K562 (cell line): ENCODE data around the gene UBE2U. TPM values are rescaled to one million over a fixed set of nuclear protein-coding genes. Genes with fewer than 3 reads are reported as not detected.
"Not testable (repeated sequence)": the region's sequence is repeated elsewhere in the genome, so short reads cannot be mapped to it uniquely, and the experiment has no call there.

ENCODE experiments used
- ATAC-seq: fragments of 200-7000 bp; cut with Tn5 transposase; 3 replicates; pipeline ENCODE4 v1.9.1; 2020; ENCODE audit warnings: moderate library complexity
- BruUV-seq: library from RNA; stranded (reverse); fragments of 400-500 nt; replicated peaks from 2 replicates; lab custom pipeline; 2021; lab: Mats Ljungman, UMichigan
- CTCF ChIA-PET: fragments of 300-600 bp; formaldehyde crosslinking; extraction: SDS; loops from one replicate; lab custom pipeline; 2021; ENCODE audit warnings: low intra/inter-chr PET ratio; lab: Yijun Ruan, JAX
- POLR2A ChIA-PET: fragments of 300-600, 350-650 bp; sonication (Branson Sonifier 250); formaldehyde crosslinking; extraction: SDS; loops from one replicate; lab custom pipeline; 2021; ENCODE audit warnings: antibody characterized with exemption, inconsistent platforms; lab: Yijun Ruan, JAX
- DNase-seq, 4 experiments: peaks; one replicate each; pipeline versions ENCODE4 v3.0.0 to v3.0.0-alpha.2; 2011 to 2018; ENCODE audit warnings: low spot score in 3 of 4, mixed read lengths in 3 of 4; ENCODE audit errors: extremely low read depth in 1 of 4
- FAIRE-seq: peaks from 2 replicates; lab custom pipeline; 2011; peaks lifted over from hg19 to GRCh38; lab: Jason Lieb, UNC
- H2AFZ ChIP-seq: 2 replicates; pipeline ENCODE4 v1.6.0; 2011; ENCODE audit warnings: low read depth, low read length, control low read depth, inconsistent platforms
- H3K27ac ChIP-seq: fragments of 200-600 bp; 3 replicates; pipeline ENCODE4 v1.8.0; 2011; ENCODE audit warnings: low read depth, mild to moderate bottlenecking, control low read depth, inconsistent platforms, low read length, moderate library complexity, mixed read lengths; ENCODE audit errors: extremely low read depth
- H3K27me3 ChIP-seq, 2 experiments: fragments of 300-600 bp in 1 of 2; 2 replicates in 1 of 2; 3 replicates in 1 of 2; pipeline versions ENCODE4 v1.6.0 to v1.8.0; 2011; ENCODE audit warnings: inconsistent platforms in 2 of 2, low read length in 2 of 2, mild to moderate bottlenecking in 1 of 2, mixed read lengths in 1 of 2, moderate library complexity in 1 of 2; ENCODE audit not compliant: control insufficient read depth in 2 of 2, insufficient read depth in 2 of 2
- H3K36me3 ChIP-seq: fragments of 300-600 bp; 3 replicates; pipeline ENCODE4 v1.8.0; 2011; ENCODE audit warnings: mild to moderate bottlenecking, low read length, inconsistent platforms; ENCODE audit not compliant: control insufficient read depth, insufficient read depth
- H3K4me1 ChIP-seq, 2 experiments: fragments of 200-600 bp in 1 of 2; replicated peaks in 1 of 2; 2 replicates in 1 of 2; 3 replicates in 1 of 2; pipeline versions ENCODE4 v1.5.1 to v1.8.0; 2011; ENCODE audit warnings: inconsistent platforms in 2 of 2, low read length in 2 of 2, mild to moderate bottlenecking in 1 of 2, mixed read lengths in 1 of 2, moderate library complexity in 1 of 2; ENCODE audit not compliant: control insufficient read depth in 2 of 2, insufficient read depth in 2 of 2
- H3K4me2 ChIP-seq: 2 replicates; pipeline ENCODE4 v1.6.1; 2011; ENCODE audit warnings: low read length, control low read depth, inconsistent platforms, mixed read lengths; ENCODE audit not compliant: insufficient read depth
- H3K4me3 ChIP-seq: fragments of 200-600 bp; sonication (generic), shearing (Covaris generic); 2 replicates; pipeline ENCODE4 v1.5.1; 2016; ENCODE audit warnings: control low read depth, inconsistent platforms
- H3K79me2 ChIP-seq: fragments of 200-600 bp; 3 replicates; pipeline ENCODE4 v1.8.0; 2011; ENCODE audit warnings: low read length, inconsistent platforms; ENCODE audit not compliant: control insufficient read depth, insufficient read depth
- H3K9ac ChIP-seq, 2 experiments: 2 replicates each; pipeline versions ENCODE4 v1.6.0 to v1.6.1; 2011; ENCODE audit warnings: low read depth in 2 of 2, low read length in 2 of 2, control low read depth in 1 of 2, inconsistent platforms in 1 of 2, mild to moderate bottlenecking in 1 of 2, mixed read lengths in 1 of 2; ENCODE audit not compliant: insufficient read depth in 1 of 2
- H3K9me1 ChIP-seq: one replicate; pipeline ENCODE4 v1.6.0; 2011; ENCODE audit warnings: inconsistent platforms, mild to moderate bottlenecking, low read length, moderate library complexity; ENCODE audit not compliant: control insufficient read depth, insufficient read depth
- H3K9me3 ChIP-seq: replicated peaks from 2 replicates; pipeline ENCODE4 v1.5.1; 2011; ENCODE audit warnings: low read depth, low read length, inconsistent platforms; ENCODE audit not compliant: control insufficient read depth, insufficient read depth
- H4K20me1 ChIP-seq: replicated peaks from 2 replicates; pipeline ENCODE4 v1.6.1; 2011; ENCODE audit warnings: low read length, inconsistent platforms, mixed read lengths; ENCODE audit not compliant: control insufficient read depth, insufficient read depth
- CLOCK ChIP-seq: fragments of 250-450 bp; sonication (Bioruptor Pico); IDR thresholded peaks from 2 replicates; pipeline ENCODE4 v1.4.0; 2020; ENCODE audit warnings: mild to moderate bottlenecking, moderate library complexity, borderline replicate concordance
- FOXK1 ChIP-seq: sonication (generic); formaldehyde crosslinking; IDR thresholded peaks from 2 replicates; pipeline ENCODE4 v1.8.0; 2022; ENCODE audit warnings: missing genetic modification reagents, mild to moderate bottlenecking, borderline replicate concordance
- SIN3A ChIP-seq, 2 experiments: fragments of 150-350 bp in 1 of 2; IDR thresholded peaks; 2 replicates each; pipeline ENCODE4 v1.6.1; 2011 to 2016; ENCODE audit warnings: borderline replicate concordance in 2 of 2, low read depth in 2 of 2, low read length in 2 of 2, mild to moderate bottlenecking in 2 of 2, moderate library complexity in 2 of 2; ENCODE audit not compliant: control insufficient read depth in 1 of 2
- SMAD2 ChIP-seq: fragments of 150-350 bp; IDR thresholded peaks from 2 replicates; pipeline ENCODE4 v1.6.1; 2014; ENCODE audit warnings: low read depth, mild to moderate bottlenecking, low read length
- ZFP30 ChIP-seq: fragments of 250-450 bp; sonication (Bioruptor Pico); IDR thresholded peaks from 2 replicates; pipeline ENCODE4 v1.8.0; 2022; ENCODE audit warnings: moderate library complexity, mild to moderate bottlenecking, inconsistent platforms, borderline replicate concordance
- WGBS: fragments of 100-300 bp; shearing (Covaris generic); methylation state at CpG from one replicate; pipeline ENCODE4 v1.1.6; 2016; ENCODE audit warnings: low coverage, mixed read lengths; ENCODE audit not compliant: insufficient coverage; ENCODE audit errors: missing lambda C conversion rate; 5-methylcytosine and 5-hydroxymethylcytosine counted together
- in situ Hi-C: fragments of 300-500 bp; cut with MboI; formaldehyde crosslinking; loops from 4 replicates; pipeline ENCODE4 v1.15.0; 2018; ENCODE audit warnings: inconsistent platforms, mixed read lengths
- intact Hi-C: fragments of 100-400 bp; cut with micrococcal nuclease; formaldehyde crosslinking; loops from 2 replicates; pipeline ENCODE4 v1.14.2; 2022
- polyA plus RNA-seq, 8 experiments: library from polyadenylated mRNA; depleted of rRNA in 4 of 8; stranded (reverse) in 5 of 8; unstranded in 3 of 8; fragments of >200 nt; fragmentation: Nextera tagmentation in 2 of 8; fragmentation: Illumina TruSeq in 1 of 8; extraction: Ambion mirVana in 2 of 8; extraction: Trizol in 1 of 8; gene quantifications; 2 replicates each; pipeline versions ENCODE4 v1.2.1 to v1.2.3, GENCODE V29; 2011 to 2014; ENCODE audit warnings: inconsistent platforms in 1 of 8, missing spikeins in 1 of 8
- total RNA-seq, 7 experiments: library from RNA; depleted of rRNA in 6 of 7; stranded (reverse); fragments of >200 nt in 6 of 7; fragmentation: Illumina TruSeq in 2 of 7; extraction: Trizol in 2 of 7; gene quantifications; 2 replicates each; pipeline versions ENCODE4 v1.2.1 to v1.2.3, GENCODE V29; 2011 to 2021; ENCODE audit warnings: low replicate concordance in 1 of 7

UBE2U gene
- total and polyA plus RNA-seq, 9 of the 15 experiments (the other 6 are each of a cell fraction or from before 2014, with no cell fraction given), result not detected

- no peaks in the 10 kb centered on the region for H3K4me1 ChIP-seq
- no peak overlapping the region for H3K4me3 ChIP-seq
- TF ChIP-seq SIN3A (IDR thresholded peaks at IDR 0.05; ENCODE audit: borderline replicate concordance in 2 of 2, control insufficient read depth in 1 of 2, low read depth in 2 of 2, low read length in 2 of 2), result no peak
- no peak for TF ChIP-seq ZFP30 (CRISPR knock-in tag)
- no peak for TF ChIP-seq CLOCK (CRISPR knock-in tag)
- no peak for TF ChIP-seq SMAD2
- TF ChIP-seq FOXK1, result no peak
- TF ChIP-seq, all 486 proteins: peak for 0
- Histone ChIP-seq H3K9ac (no peak overlapping the region), H3K27ac (no peak overlapping the region), H2AFZ (no peak overlapping the region), H4K20me1 (no peaks in the 10 kb centered on the region), H3K9me3 (no peaks in the 10 kb centered on the region), H3K36me3 (no peaks in the 10 kb centered on the region), H3K9me1 (no peaks in the 10 kb centered on the region), H3K27me3 (no peaks in the 10 kb centered on the region), H3K79me2 (no peaks in the 10 kb centered on the region), H3K4me2 (no peak overlapping the region)
- BruUV-seq, result no TSS peak
- POLR2A ChIA-PET, result no interaction called here
- intact Hi-C loops, result no loop called here
- CTCF ChIA-PET, result no interaction called here
- FAIRE-seq, result no peak
- in situ Hi-C loops, result no loop called here
- DNase-seq, result no peak
- ATAC-seq, result no peak
- WGBS, result 0% methylated on average over 1 of the region's 1 CpG
Observed at GRCh38 chr1:64236541-64236954, 33.1 kb downstream of the UBE2U start.

- H3K27me3 ChIP-seq, BruUV-seq, H3K4me1 ChIP-seq, H3K9me3 ChIP-seq, H3K27ac ChIP-seq, H3K4me3 ChIP-seq, DNase-seq, POLR2A ChIA-PET, H3K4me2 ChIP-seq, FAIRE-seq, ATAC-seq, H3K9ac ChIP-seq, H4K20me1 ChIP-seq, H3K79me2 ChIP-seq, H3K9me1 ChIP-seq, H3K36me3 ChIP-seq, H2AFZ ChIP-seq, in situ Hi-C loops, intact Hi-C loops: not testable (repeated sequence)
- WGBS, result 6% methylated on average over 2 of the region's 4 CpGs
- CTCF ChIA-PET, result interaction anchor here (0.7 kb wide), 1 partner anchor 409 kb away, joined by 3 read pairs; no protein-coding TSS in a partner anchor
Observed at GRCh38 chr1:64239519-64239918, 36.1 kb downstream of the UBE2U start.
